Activated CD4-positive, alpha-beta T cell treated with anti-CD3 and anti-CD28 coated beads, Interleukin-2, amount 50 U/mL, for 48 hours (primary cell): ENCODE measurements around the gene MAP3K10.

Experiments
- DNase-seq, 2 experiments: peaks; one replicate each; pipeline ENCODE4 v3.0.0-alpha.2; 2020

Gene MAP3K10

GRCh38 chr19:40251991-40252390, 60.8 kb downstream of the MAP3K10 start:
- no peak for DNase-seq

- DNase-seq = no peak
Observed at GRCh38 chr19:40252395-40252794, 61.2 kb downstream of the MAP3K10 start.

GRCh38 chr19:40253611-40254092, 62.4 kb downstream of the MAP3K10 start:
- DNase-seq = no peak

GRCh38 chr19:40254714-40255418, 63.6 kb downstream of the MAP3K10 start:
- no peak for DNase-seq

- no peak for DNase-seq
Observed at GRCh38 chr19:40255619-40256166, 64.5 kb downstream of the MAP3K10 start.

GRCh38 chr19:40256512-40256911, 65.3 kb downstream of the MAP3K10 start:
- DNase-seq = no peak

- no peak for DNase-seq
Observed at GRCh38 chr19:40257096-40257517, 65.9 kb downstream of the MAP3K10 start.

GRCh38 chr19:40261631-40262030, 70.4 kb downstream of the MAP3K10 start:
- no peak for DNase-seq

GRCh38 chr19:40262422-40262821, 71.2 kb downstream of the MAP3K10 start:
- no peak for DNase-seq

GRCh38 chr19:40263440-40264313, 72.5 kb downstream of the MAP3K10 start:
- no peak for DNase-seq

GRCh38 chr19:40264314-40265054, 73.3 kb downstream of the MAP3K10 start:
- no peak for DNase-seq
